Motor neuron (in vitro differentiated cells): ENCODE results near the gene SLC9A5. TPM values are rescaled to one million over a fixed set of nuclear protein-coding genes. Genes with fewer than 3 reads are reported as not detected.
A peak's percentile ranks its signal among the peaks of the same experiment; 100 is the strongest.

Experiments
- ATAC-seq, 8 experiments: fragments of 200-7000 bp; cut with Tn5 transposase; replicated peaks in 6 of 8; 2 replicates each; pipeline ENCODE4 v1.8.0; 2021; ENCODE audit warnings: mild to moderate bottlenecking in 8 of 8, moderate library complexity in 8 of 8
- H3K27ac ChIP-seq, 2 donors: fragments of 250-450 bp; sonication (Bioruptor Pico); 2 replicates each; pipeline ENCODE4 v1.9.0; 2021; ENCODE audit warnings: antibody characterized with exemption in 2 of 2, mild to moderate bottlenecking in 2 of 2, moderate library complexity in 1 of 2
- H3K4me1 ChIP-seq, 2 donors: fragments of 250-450 bp; sonication (Bioruptor Pico); replicated peaks in 1 of 2; 2 replicates each; pipeline ENCODE4 v1.6.1; 2021; ENCODE audit warnings: antibody characterized with exemption in 2 of 2, mild to moderate bottlenecking in 2 of 2, moderate library complexity in 1 of 2
- H3K4me3 ChIP-seq, 5 donors: fragments of 250-450 bp; sonication (Bioruptor Pico); 2 replicates each; pipeline ENCODE4 v1.9.0; 2021; ENCODE audit warnings: antibody characterized with exemption in 5 of 5, mild to moderate bottlenecking in 5 of 5, moderate library complexity in 4 of 5
- WGBS, 10 experiments: fragments of 450-650 bp; shearing (Covaris generic); methylation state at CpG; one replicate each; pipeline ENCODE4 v1.0.0; 2022; 5-methylcytosine and 5-hydroxymethylcytosine counted together
- in situ Hi-C, 9 experiments: fragments of 400-800 bp; cut with MboI; loops; one replicate each; pipeline ENCODE4 v1.15.0; 2021; ENCODE audit warnings: low sequenced_read_pairs in 9 of 9, low pct_unique_long_range_greater_than_20kb in 2 of 9; ENCODE audit not compliant: unreplicated experiment in 9 of 9
- total RNA-seq, 8 experiments: library from RNA; unstranded; fragments of 300-600 nt; gene quantifications; 2 replicates each; pipeline versions ENCODE4 v1.2.3 to v1.2.4, GENCODE V29; 2022

The SLC9A5 gene
- total RNA-seq, 8 experiments from 2014 or later = 0.92 to 2.4 (median 1.4) TPM

GRCh38 chr16:67246081-67246755 lies 2.6 kb upstream of the SLC9A5 start:
- peak overlapping the region; percentile 38 to 49 (median 47) for H3K4me3 ChIP-seq
- 0 to 6% (median 0%) methylated on average over 5 to 7 of the region's 48 CpGs; no CpG with 5 or more reads in 7 of the 10 experiments for WGBS, 10 experiments
- ATAC-seq = peak; percentile 38 to 75 (median 70)
- peaks cover 9 to 10% of the 10 kb centered on the region in 2 donors for H3K4me1 ChIP-seq
- in situ Hi-C loops = loop anchor here in 1 of 9 experiments (25.0 kb wide), 1 partner anchor 166 kb away; the partner anchor contains the start of gene ZDHHC1
- peak overlapping the region in 1 of 2 donors; percentile 13 for H3K27ac ChIP-seq

- WGBS, 10 experiments = 0% methylated on average over 4 of the region's 26 CpGs; no CpG with 5 or more reads in 9 of the 10 experiments
- peak overlapping the region; percentile 38 to 49 (median 47) for H3K4me3 ChIP-seq
- H3K4me1 ChIP-seq = peaks cover 9 to 10% of the 10 kb centered on the region in 2 donors
- ATAC-seq = peak; percentile 0 to 25 (median 7)
- no peak overlapping the region for H3K27ac ChIP-seq
- in situ Hi-C loops = loop anchor here in 1 of 9 experiments (25.0 kb wide), 1 partner anchor 166 kb away; the partner anchor contains the start of gene ZDHHC1
These were observed 2.0 kb upstream of the SLC9A5 start for GRCh38 chr16:67246756-67247191.

DNA sequence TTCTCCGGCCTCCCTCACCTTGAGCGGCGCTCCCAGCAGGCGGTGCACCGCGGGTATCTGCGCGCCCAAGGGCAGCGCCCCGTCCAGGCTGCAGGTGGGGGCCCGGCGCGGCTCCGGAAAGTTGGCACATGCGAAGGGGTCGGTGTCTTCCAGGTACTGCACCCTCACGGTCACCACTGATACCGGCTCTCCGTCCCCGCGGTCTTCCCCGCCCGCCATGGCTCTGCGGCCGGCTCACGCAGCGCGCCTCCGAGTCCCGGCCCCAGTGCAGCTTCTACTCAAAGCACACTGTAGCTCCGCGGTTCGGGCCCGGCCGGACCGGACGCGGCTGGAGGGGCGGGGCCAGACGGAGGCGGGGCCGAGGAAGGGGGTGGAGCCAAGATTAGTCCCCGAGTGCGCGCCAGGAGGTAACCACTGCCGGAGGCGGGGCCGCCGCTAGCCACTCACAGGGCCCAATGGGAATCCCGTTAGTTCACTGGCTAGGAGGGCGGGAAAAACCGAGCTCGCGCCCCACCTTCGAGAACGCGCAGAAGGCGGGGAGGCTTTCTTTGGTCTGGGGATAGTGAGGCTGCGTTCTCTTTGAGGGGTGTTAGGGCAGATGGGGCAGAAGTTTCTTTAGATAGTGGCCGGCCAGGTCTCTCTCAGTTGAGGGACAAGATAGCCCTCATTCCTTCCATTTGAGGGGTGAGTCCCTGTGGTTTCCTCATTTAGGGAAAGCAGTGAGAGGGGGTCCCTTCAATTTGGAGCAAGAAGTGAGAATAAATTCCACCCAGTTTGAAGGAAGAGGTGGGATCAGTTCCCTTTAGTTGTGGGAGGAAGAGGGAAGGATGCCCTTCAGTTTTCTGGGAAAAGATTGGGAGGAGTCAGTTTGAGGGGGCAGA lies 1.3 kb upstream of the SLC9A5 start, which contains the start of gene FHOD1:
TSS of gene FHOD1 (minus strand) at position 290 of the 881 bp plus-strand sequence. CDS start at position 219, 71 bp downstream.
- WGBS, 10 experiments = 0 to 1% (median 0%) methylated on average over 1 to 14 of the region's 60 CpGs; no CpG with 5 or more reads in 7 of the 10 experiments
- Histone ChIP-seq H3K27ac (no peak within 1 kb of the TSS), H3K4me1 (peaks cover 9 to 10% of the 10 kb centered on the region in 2 donors), H3K4me3 (peak within 1 kb of the TSS; percentile 38 to 49 (median 47))
- in situ Hi-C loops = loop anchor here in 1 of 9 experiments (25.0 kb wide), 1 partner anchor 165 kb away; the partner anchor contains the start of gene ZDHHC1
- ATAC-seq = peak; percentile 47 to 74 (median 62)

DNA sequence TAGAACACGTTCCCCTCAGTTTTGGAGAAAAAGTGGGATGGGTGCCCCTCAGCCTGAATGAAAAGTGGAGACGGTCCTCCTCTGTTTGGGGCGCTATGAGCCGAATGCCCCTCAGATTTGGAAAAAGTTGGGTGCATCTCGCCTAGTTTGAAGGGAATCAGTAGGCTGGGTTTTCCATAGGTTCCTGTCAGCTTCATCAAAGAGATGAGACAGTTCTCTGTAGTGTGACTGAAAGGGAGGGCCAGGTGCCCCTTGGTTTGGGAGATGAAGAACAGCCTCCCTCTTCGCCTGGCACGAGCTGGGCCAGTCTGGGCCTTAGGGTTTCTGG lies 742 bp upstream of the SLC9A5 start:
- H3K27ac ChIP-seq = no peak overlapping the region

DNA sequence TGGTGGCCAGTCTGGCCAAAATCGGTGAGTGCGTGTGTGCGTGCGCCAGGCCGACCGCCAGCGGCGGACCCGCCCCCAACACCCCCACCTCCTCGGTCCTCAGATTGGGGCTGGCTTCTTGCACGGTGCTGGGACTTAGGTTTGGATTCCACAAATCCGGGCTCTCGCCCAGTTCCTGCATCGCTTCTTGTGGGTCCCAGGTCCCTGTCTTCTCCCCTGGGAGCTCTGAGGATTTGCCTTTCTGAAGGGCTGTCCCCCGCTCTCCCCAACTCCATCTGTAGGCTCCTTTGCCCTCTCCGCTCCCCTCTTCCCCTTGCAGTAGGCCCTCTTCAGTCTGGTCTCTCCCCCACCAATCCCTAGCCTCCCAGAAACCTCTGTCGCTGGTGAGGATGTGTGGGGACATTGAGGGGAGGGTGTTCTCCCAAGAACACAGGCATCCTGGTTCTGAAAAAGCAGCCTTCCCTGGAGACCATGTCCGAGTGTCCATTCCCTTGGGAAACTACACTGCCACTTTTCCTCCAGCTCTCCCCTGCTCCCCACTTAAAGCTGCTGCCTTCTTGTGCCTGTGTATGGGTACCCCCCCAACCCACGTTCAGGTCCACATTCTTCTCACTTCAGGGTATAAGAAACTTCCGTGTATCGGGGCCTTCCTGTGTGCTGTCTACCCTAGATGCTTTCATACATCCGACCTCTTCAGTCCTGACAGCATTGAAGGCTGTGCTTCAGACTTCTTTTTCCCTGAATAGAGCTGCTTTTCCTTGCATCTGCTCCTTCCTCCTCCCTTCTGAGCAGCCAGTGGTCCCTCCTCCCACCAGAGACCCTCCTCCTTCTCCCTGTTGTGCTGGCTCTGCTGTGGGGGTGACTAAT lies 632 bp downstream of the SLC9A5 start:
- in situ Hi-C loops = loop anchor here in 3 of 9 experiments (25.0 kb wide), 1 partner anchor 163 kb away; the partner anchor contains the start of gene ZDHHC1 (in 3 of the 3)
- Histone ChIP-seq H3K4me3 (peak overlapping the region; percentile 38 to 49 (median 46)), H3K27ac (no peak overlapping the region), H3K4me1 (peaks cover 9 to 10% of the 10 kb centered on the region in 2 donors)
- no peak for ATAC-seq
- WGBS, 10 experiments = 6 to 43% (median 25%) methylated on average over 3 to 5 of the region's 22 CpGs; no CpG with 5 or more reads in 6 of the 10 experiments

More for the DNA sequence above, 742 bp upstream of the SLC9A5 start:
- H3K4me3 ChIP-seq = peak overlapping the region; percentile 38 to 49 (median 47)
- in situ Hi-C loops = loop anchor here in 1 of 9 experiments (25.0 kb wide), 1 partner anchor 164 kb away; the partner anchor contains the start of gene ZDHHC1
- H3K4me1 ChIP-seq = peaks cover 9 to 10% of the 10 kb centered on the region in 2 donors
- WGBS, 10 experiments = 0 to 7% (median 0%) methylated on average over 1 to 6 of the region's 7 CpGs; no CpG with 5 or more reads in 3 of the 10 experiments
- no peak for ATAC-seq

DNA sequence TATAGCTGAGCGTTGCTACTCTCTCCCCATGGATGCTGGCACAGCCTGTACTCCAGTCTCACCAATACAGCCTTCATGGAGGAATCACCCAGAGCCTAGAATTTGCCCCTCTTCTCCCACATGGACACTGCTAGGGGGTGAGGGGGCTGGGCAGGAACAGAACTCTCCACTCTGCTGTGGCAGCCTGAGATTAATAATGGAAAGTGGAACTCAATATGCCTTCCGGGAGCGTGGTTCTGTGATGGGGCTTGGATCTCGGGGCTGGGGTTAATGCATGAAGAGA lies 1.2 kb downstream of the SLC9A5 start:
- H3K4me3 ChIP-seq = no peak overlapping the region
- WGBS, 10 experiments = 38 to 100% (median 60%) methylated on average over 1 to 4 of the region's 4 CpGs; no CpG with 5 or more reads in 1 of the 10 experiments
- peaks cover 9 to 10% of the 10 kb centered on the region in 2 donors for H3K4me1 ChIP-seq
- no peak overlapping the region for H3K27ac ChIP-seq
- ATAC-seq = no peak
- in situ Hi-C loops = loop anchor here in 2 of 9 experiments (25.0 kb wide), 1 partner anchor 162 kb away; the partner anchor contains the start of gene ZDHHC1 (in 2 of the 2)

DNA sequence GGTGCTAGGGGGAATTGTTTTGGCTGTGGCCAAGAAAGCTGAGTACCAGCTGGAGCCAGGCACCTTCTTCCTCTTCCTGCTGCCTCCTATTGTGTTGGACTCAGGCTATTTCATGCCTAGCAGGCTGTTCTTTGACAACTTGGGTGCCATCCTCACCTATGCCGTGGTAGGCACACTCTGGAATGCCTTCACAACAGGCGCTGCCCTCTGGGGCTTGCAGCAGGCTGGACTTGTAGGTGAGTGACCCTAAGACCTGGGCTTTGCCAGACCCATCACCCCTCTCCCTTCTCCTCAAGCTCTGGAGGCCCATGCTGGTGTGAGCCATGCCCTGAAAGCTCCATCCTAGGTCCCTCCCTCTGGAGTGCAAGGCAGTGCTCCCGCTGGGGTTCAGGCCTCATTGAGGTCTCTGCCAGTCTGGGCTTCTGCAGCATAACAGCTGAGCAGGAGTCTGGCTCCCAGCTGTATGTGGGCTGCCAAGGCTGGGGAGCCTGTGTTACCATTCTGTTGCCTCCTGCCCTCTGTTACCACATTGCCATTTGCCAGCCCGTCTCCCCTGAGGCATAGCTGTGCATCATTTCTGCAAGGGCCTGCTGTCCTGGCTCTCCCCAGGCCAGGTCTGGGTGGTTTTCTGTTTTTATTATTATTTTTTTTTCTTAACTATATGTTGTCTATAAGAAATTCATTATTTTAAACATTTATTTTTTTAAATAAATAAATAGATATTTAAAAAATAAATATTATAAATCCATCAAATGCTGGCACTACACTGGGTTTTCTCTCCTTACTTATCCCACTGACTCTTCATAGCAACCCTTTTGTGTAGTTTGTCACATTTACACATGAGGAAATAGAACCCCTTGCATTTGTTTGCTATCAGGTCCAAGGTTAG lies 4.1 kb downstream of the SLC9A5 start:
- 75 to 100% methylated on average over 1 to 2 of the region's 4 CpGs; no CpG with 5 or more reads in 8 of the 10 experiments for WGBS, 10 experiments
- no peak for ATAC-seq
- in situ Hi-C loops = loop anchor here in 2 of 9 experiments (25.0 kb wide), 1 partner anchor 159 kb away; the partner anchor contains the start of gene ZDHHC1 (in 2 of the 2)
- peaks cover 5 to 6% of the 10 kb centered on the region in 2 donors for H3K4me1 ChIP-seq
- H3K27ac ChIP-seq = no peak overlapping the region
- H3K4me3 ChIP-seq = no peak overlapping the region

DNA sequence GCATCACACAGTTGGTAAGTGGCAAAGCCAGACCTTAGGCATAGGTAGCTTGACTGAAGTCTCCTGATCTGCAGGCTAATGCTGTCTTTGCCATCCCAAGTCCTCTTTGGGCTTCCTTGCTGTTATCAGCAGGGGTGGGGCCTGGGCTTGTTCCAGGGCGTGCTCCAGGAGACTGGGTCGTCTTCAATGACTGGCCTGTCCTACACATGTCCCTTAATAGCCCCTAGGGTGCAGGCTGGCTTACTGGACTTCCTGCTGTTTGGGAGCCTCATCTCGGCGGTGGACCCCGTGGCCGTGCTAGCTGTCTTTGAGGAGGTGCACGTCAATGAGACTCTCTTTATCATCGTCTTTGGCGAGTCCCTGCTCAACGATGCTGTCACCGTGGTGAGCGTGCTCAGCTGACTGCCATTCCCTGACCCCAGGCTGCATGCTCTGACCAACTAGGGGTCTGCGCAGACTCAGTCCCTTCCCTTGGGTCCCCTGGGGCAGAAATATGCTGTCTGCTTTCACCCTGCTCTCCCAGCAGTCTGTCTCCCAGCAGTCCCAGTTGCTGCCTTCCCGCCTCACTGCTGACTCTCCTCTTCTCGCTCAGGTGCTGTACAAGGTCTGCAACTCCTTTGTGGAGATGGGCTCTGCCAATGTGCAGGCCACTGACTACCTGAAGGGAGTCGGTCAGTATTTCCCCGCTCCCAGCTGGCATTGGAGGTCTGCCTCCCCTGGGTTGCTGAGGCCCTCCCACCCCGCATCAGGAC lies 6.2 kb downstream of the SLC9A5 start:
- in situ Hi-C loops = loop anchor here in 2 of 9 experiments (25.0 kb wide), 1 partner anchor 157 kb away; the partner anchor contains the start of gene ZDHHC1 (in 2 of the 2)
- Histone ChIP-seq H3K27ac (no peak overlapping the region), H3K4me3 (no peak overlapping the region), H3K4me1 (no peaks in the 10 kb centered on the region)
- ATAC-seq = peak in 4 of 8 experiments; percentile 19 to 34 (median 31)
- 46 to 92% (median 84%) methylated on average over 3 to 12 of the region's 18 CpGs; no CpG with 5 or more reads in 4 of the 10 experiments for WGBS, 10 experiments

DNA sequence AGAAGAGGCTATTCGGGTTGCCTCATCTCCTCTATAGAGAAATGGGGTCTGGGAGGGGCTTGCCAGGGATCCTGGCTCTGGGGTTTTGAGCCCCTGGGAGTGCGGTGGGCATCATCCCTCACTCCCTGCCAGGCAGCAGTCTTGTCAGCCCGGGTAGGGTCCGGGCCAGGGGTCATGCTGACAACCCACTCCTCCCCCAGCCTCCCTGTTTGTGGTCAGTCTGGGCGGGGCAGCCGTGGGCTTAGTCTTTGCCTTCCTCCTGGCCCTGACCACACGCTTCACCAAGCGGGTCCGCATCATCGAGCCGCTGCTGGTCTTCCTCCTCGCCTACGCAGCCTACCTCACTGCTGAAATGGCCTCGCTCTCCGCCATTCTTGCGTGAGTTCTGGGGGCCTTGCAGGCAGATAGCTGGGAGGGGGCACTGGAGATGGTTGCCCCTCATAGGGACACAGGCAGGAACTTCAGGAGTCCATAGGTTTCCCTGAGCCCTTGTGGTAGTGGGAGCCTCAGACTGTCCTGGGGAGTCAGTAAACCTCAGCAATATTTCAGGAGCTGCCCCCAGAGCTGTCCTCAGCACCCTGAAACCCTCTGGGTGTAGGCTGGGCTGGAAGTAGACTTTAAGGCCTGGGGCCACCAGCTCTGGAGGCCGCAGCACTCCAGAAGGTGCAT lies 6.9 kb downstream of the SLC9A5 start:
- H3K4me3 ChIP-seq = no peak overlapping the region
- 80 to 98% (median 91%) methylated on average over 1 to 10 of the region's 17 CpGs; no CpG with 5 or more reads in 4 of the 10 experiments for WGBS, 10 experiments
- H3K4me1 ChIP-seq = no peaks in the 10 kb centered on the region
- H3K27ac ChIP-seq = no peak overlapping the region
- in situ Hi-C loops = loop anchor here in 2 of 9 experiments (25.0 kb wide), 1 partner anchor 157 kb away; the partner anchor contains the start of gene ZDHHC1 (in 2 of the 2)
- ATAC-seq = no peak

- H3K4me3 ChIP-seq = no peak overlapping the region
- no peak for ATAC-seq
- in situ Hi-C loops = loop anchor here in 2 of 9 experiments (25.0 kb wide), 1 partner anchor 156 kb away; the partner anchor contains the start of gene ZDHHC1 (in 2 of the 2)
- peaks cover 0 to 4% of the 10 kb centered on the region in 2 donors for H3K4me1 ChIP-seq
- WGBS, 10 experiments = 83 to 100% (median 94%) methylated on average over 1 to 3 of the region's 11 CpGs; no CpG with 5 or more reads in 6 of the 10 experiments
- H3K27ac ChIP-seq = no peak overlapping the region
These were observed 8.0 kb downstream of the SLC9A5 start for GRCh38 chr16:67256701-67257230.
